Endodermal cell (in vitro differentiated cells): ENCODE data around the gene CA11. TPM values are rescaled to one million over a fixed set of nuclear protein-coding genes. Genes with fewer than 3 reads are reported as not detected.

Experiments used
- DNase-seq: peaks from one replicate; pipeline ENCODE4 v3.0.0-alpha.2; 2017
- H3K27ac ChIP-seq: 2 replicates; pipeline ENCODE4 v1.5.1; 2013; ENCODE audit warnings: mild to moderate bottlenecking, low read depth, low read length, moderate library complexity
- H3K27me3 ChIP-seq: 2 replicates; pipeline ENCODE4 v1.6.1; 2013; ENCODE audit warnings: mild to moderate bottlenecking, low read length, moderate library complexity; ENCODE audit not compliant: insufficient read depth, control insufficient read depth, poor library complexity, severe bottlenecking
- H3K36me3 ChIP-seq: 2 replicates; pipeline ENCODE4 v1.7.0; 2013; ENCODE audit warnings: mild to moderate bottlenecking, low read length, moderate library complexity; ENCODE audit not compliant: control insufficient read depth, insufficient read depth
- H3K4me1 ChIP-seq: one replicate; pipeline ENCODE4 v1.7.0; 2013; ENCODE audit warnings: low read length; ENCODE audit not compliant: control insufficient read depth, insufficient read depth
- H3K4me3 ChIP-seq: 2 replicates; pipeline ENCODE4 v1.5.1; 2013; ENCODE audit warnings: mild to moderate bottlenecking, low read length, moderate library complexity
- H3K9ac ChIP-seq: 2 replicates; pipeline ENCODE4 v1.6.1; 2013; ENCODE audit warnings: mild to moderate bottlenecking, low read length, moderate library complexity; ENCODE audit not compliant: poor library complexity, severe bottlenecking; ENCODE audit errors: extremely low read depth
- H3K9me3 ChIP-seq: 2 replicates; pipeline ENCODE4 v1.6.1; 2013; ENCODE audit warnings: mild to moderate bottlenecking, low read length, moderate library complexity; ENCODE audit not compliant: control insufficient read depth
- H3K27ac Mint-ChIP-seq: 2 replicates; pipeline ENCODE4 v1.8.0; 2020; ENCODE audit warnings: mixed read lengths
- H3K27me3 Mint-ChIP-seq: 2 replicates; pipeline ENCODE4 v1.8.0; 2021; ENCODE audit warnings: mild to moderate bottlenecking, mixed read lengths; ENCODE audit not compliant: insufficient read depth
- H3K36me3 Mint-ChIP-seq: 2 replicates; pipeline ENCODE4 v1.8.0; 2020; ENCODE audit warnings: low read depth, mixed read lengths
- H3K4me1 Mint-ChIP-seq: 2 replicates; pipeline ENCODE4 v1.8.0; 2020; ENCODE audit warnings: mixed read lengths
- H3K4me3 Mint-ChIP-seq: 2 replicates; pipeline ENCODE4 v1.8.0; 2020; ENCODE audit warnings: mild to moderate bottlenecking, moderate library complexity, mixed read lengths
- H3K9me3 Mint-ChIP-seq: 2 replicates; pipeline ENCODE4 v1.8.0; 2020; ENCODE audit warnings: mild to moderate bottlenecking, mixed read lengths
- CTCF ChIP-seq: fragments of 200-600 bp; sonication (generic); conservative IDR thresholded peaks from 2 replicates; pipeline ENCODE4 v1.5.0; 2021; ENCODE audit warnings: antibody characterized with exemption, mild to moderate bottlenecking
- WGBS, 2 experiments: methylation state at CpG; one replicate each; pipeline versions ENCODE4 v1.1.5 to v1.1.7; 2013; ENCODE audit warnings: missing lambda C conversion rate in 2 of 2, mixed read lengths in 1 of 2; ENCODE audit not compliant: insufficient coverage in 1 of 2, insufficient read length in 1 of 2; 5-methylcytosine and 5-hydroxymethylcytosine counted together
- total RNA-seq, 2 donors: library from RNA; stranded (reverse); fragmentation: NEBNext Ultra II Directional in 1 of 2; extraction: Animal tissue kit (Norgen Biotek cat#: 25700) in 1 of 2; gene quantifications; 2 replicates in 1 of 2; 3 replicates in 1 of 2; pipeline ENCODE4 v1.2.1, GENCODE V29; 2021

CA11 gene
- total RNA-seq, 2 donors from 2014 or later: 75.0 to 82.6 TPM

GRCh38 chr19:48614436-48615230, 31.4 kb downstream of the CA11 start, which contains the start of gene FAM83E:
Gene FAM83E, minus strand, starts transcription at chr19:48615076. Its CDS starts 1,704 bp downstream, at chr19:48613372.
- TF ChIP-seq CTCF: no peak
- Histone ChIP-seq H3K9me3 (no peaks in the 10 kb centered on the region), H3K4me1 (peaks cover 27% of the 10 kb centered on the region), H3K4me3 (no peak within 1 kb of the TSS), H3K9ac (peak within 1 kb of the TSS; percentile 17), H3K36me3 (peaks cover 33% of the 10 kb centered on the region), H3K27me3 (no peaks in the 10 kb centered on the region), H3K27ac (peak within 1 kb of the TSS; percentile 57)
- Mint-ChIP-seq H3K27me3 (no peaks in the 10 kb centered on the region), H3K4me1 (peaks cover 30% of the 10 kb centered on the region), H3K36me3 (peaks cover 34% of the 10 kb centered on the region), H3K9me3 (no peaks in the 10 kb centered on the region), H3K4me3 (peak within 1 kb of the TSS; percentile 99), H3K27ac (peak within 1 kb of the TSS; percentile 97)
- WGBS, 2 experiments: 42 to 54% methylated on average over 13 to 31 of the region's 31 CpGs
- peak; percentile 91 for DNase-seq

- 84 to 94% methylated on average over 12 to 13 of the region's 13 CpGs for WGBS, 2 experiments
- DNase-seq: peak; percentile 64
- Mint-ChIP-seq H3K4me3 (peak overlapping the region; percentile 99), H3K4me1 (peaks cover 28% of the 10 kb centered on the region), H3K27ac (peak overlapping the region; percentile 97), H3K9me3 (no peaks in the 10 kb centered on the region), H3K36me3 (peaks cover 34% of the 10 kb centered on the region), H3K27me3 (no peaks in the 10 kb centered on the region)
- no peak for TF ChIP-seq CTCF
- Histone ChIP-seq H3K9me3 (no peaks in the 10 kb centered on the region), H3K36me3 (peaks cover 33% of the 10 kb centered on the region), H3K27ac (peak overlapping the region; percentile 57), H3K9ac (peak overlapping the region; percentile 15), H3K4me1 (peaks cover 27% of the 10 kb centered on the region), H3K4me3 (no peak overlapping the region), H3K27me3 (no peaks in the 10 kb centered on the region)
Measured at GRCh38 chr19:48613852-48614435, 32.0 kb downstream of the CA11 start.

GRCh38 chr19:48613024-48613851, 32.7 kb downstream of the CA11 start:
- H3K4me3 Mint-ChIP-seq: no peak overlapping the region
- TF ChIP-seq CTCF: no peak
- peak overlapping the region; percentile 97 for H3K27ac Mint-ChIP-seq

More at GRCh38 chr19:48613024-48613851, 32.7 kb downstream of the CA11 start:
- Histone ChIP-seq H3K4me3 (no peak overlapping the region), H3K4me1 (peaks cover 27% of the 10 kb centered on the region), H3K9me3 (no peaks in the 10 kb centered on the region), H3K27me3 (no peaks in the 10 kb centered on the region), H3K9ac (no peak overlapping the region), H3K36me3 (peaks cover 33% of the 10 kb centered on the region), H3K27ac (no peak overlapping the region)
- Mint-ChIP-seq H3K27me3 (no peaks in the 10 kb centered on the region), H3K9me3 (no peaks in the 10 kb centered on the region), H3K36me3 (peaks cover 31% of the 10 kb centered on the region), H3K4me1 (peaks cover 29% of the 10 kb centered on the region)
- no peak for DNase-seq
- 85 to 95% methylated on average over 16 to 39 of the region's 39 CpGs for WGBS, 2 experiments
